Erythroblast (primary cell): Measurements from ENCODE around the gene LIX1L.

Experiments
- GATA1 ChIP-seq: IDR thresholded peaks from 2 replicates; pipeline ENCODE4 v1.6.1; 2011; ENCODE audit warnings: low read depth, mild to moderate bottlenecking, control low read depth, low read length, moderate library complexity
- POLR2A ChIP-seq: IDR thresholded peaks from 2 replicates; pipeline ENCODE4 v1.6.1; 2011; ENCODE audit warnings: mild to moderate bottlenecking, low read length

GRCh38 chr1:145980457-145980994 lies 22.7 kb upstream of the LIX1L start:
- TF ChIP-seq POLR2A = no peak
- TF ChIP-seq GATA1 = no peak
